ENCODE data around the gene EFNA3. TPM values are rescaled to one million over a fixed set of nuclear protein-coding genes. Genes with fewer than 3 reads are reported as not detected.

The EFNA3 gene
- total RNA-seq, 1 donor from 2014 or later, result 9.0 TPM

GRCh38 chr1:155103325-155103724 lies 24.7 kb downstream of the EFNA3 start:
- peaks cover 18% of the 10 kb centered on the region for H3K27me3 Mint-ChIP-seq
- no peaks in the 10 kb centered on the region for H3K4me1 Mint-ChIP-seq (ENCODE audit: low read depth)
- H3K9me3 Mint-ChIP-seq (ENCODE audit: low read depth), result no peaks in the 10 kb centered on the region
- TF ChIP-seq CTCF (IDR thresholded peaks at IDR 0.05; ENCODE audit: unreplicated experiment), result no peak
- H3K4me3 Mint-ChIP-seq (ENCODE audit: low read depth), result no peak overlapping the region
- no peaks in the 10 kb centered on the region for H3K36me3 Mint-ChIP-seq (ENCODE audit: insufficient read depth)
- H3K27ac Mint-ChIP-seq, result no peak overlapping the region
- no peak for DNase-seq (ENCODE audit: low spot score, unreplicated experiment)

- DNase-seq (ENCODE audit: low spot score, unreplicated experiment), result no peak
- H3K9me3 Mint-ChIP-seq (ENCODE audit: low read depth), result no peaks in the 10 kb centered on the region
- peaks cover 22% of the 10 kb centered on the region for H3K27me3 Mint-ChIP-seq
- no peak for TF ChIP-seq CTCF (IDR thresholded peaks at IDR 0.05; ENCODE audit: unreplicated experiment)
- no peak overlapping the region for H3K4me3 Mint-ChIP-seq (ENCODE audit: low read depth)
- no peak overlapping the region for H3K27ac Mint-ChIP-seq
- no peaks in the 10 kb centered on the region for H3K4me1 Mint-ChIP-seq (ENCODE audit: low read depth)
- no peaks in the 10 kb centered on the region for H3K36me3 Mint-ChIP-seq (ENCODE audit: insufficient read depth)
Observed at GRCh38 chr1:155104605-155105534, 26.2 kb downstream of the EFNA3 start.

DNA sequence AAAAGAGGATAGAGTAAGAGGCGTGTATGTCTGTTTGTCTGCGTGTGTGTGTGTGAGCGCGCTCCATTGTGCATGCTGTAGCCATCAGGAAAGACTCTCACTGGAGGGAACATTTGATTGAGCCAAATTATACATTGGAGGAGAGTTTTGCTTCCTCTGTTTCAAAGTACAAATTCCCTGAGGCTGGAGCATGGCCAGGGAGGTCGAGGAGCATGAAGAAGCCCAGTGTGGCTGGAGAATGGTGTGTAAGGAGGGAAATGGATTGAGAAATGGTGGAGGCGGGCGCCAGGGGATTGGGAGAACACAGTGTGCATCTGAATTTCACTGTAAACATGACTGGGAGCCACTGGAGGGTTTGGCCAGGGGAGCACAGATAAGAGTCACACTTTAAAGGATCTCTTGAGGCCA lies 27.0 kb downstream of the EFNA3 start:
- Mint-ChIP-seq H3K4me3 (ENCODE audit: low read depth) (no peak overlapping the region), H3K27me3 (peaks cover 25% of the 10 kb centered on the region), H3K4me1 (ENCODE audit: low read depth) (no peaks in the 10 kb centered on the region), H3K27ac (no peak overlapping the region), H3K9me3 (ENCODE audit: low read depth) (no peaks in the 10 kb centered on the region), H3K36me3 (ENCODE audit: insufficient read depth) (no peaks in the 10 kb centered on the region)
- DNase-seq (ENCODE audit: low spot score, unreplicated experiment), result no peak
- no peak for TF ChIP-seq CTCF (IDR thresholded peaks at IDR 0.05; ENCODE audit: unreplicated experiment)

DNA sequence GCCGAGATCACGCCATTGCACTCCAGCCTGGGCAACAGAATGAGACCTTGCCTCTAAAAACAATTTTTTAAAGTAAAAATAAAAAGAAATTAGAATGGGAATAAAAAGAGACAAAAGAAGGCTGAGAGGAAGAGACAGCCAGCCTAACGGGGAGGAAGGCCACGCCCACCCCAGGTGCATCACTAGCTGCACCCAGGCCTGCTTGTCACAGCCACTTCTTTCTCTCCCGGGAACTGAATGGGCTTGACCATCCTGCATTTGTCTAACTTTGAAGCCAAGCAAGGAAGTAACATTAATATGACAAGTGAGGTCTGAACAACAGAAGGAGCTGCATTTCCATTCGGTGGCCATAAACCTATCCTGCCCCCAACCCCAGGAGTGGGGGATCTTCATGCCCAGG lies 28.2 kb downstream of the EFNA3 start:
- Mint-ChIP-seq H3K9me3 (ENCODE audit: low read depth) (no peaks in the 10 kb centered on the region), H3K4me3 (ENCODE audit: low read depth) (no peak overlapping the region), H3K27me3 (peaks cover 25% of the 10 kb centered on the region), H3K36me3 (ENCODE audit: insufficient read depth) (no peaks in the 10 kb centered on the region), H3K27ac (no peak overlapping the region), H3K4me1 (ENCODE audit: low read depth) (no peaks in the 10 kb centered on the region)
- no peak for TF ChIP-seq CTCF (IDR thresholded peaks at IDR 0.05; ENCODE audit: unreplicated experiment)
- no peak for DNase-seq (ENCODE audit: low spot score, unreplicated experiment)

DNA sequence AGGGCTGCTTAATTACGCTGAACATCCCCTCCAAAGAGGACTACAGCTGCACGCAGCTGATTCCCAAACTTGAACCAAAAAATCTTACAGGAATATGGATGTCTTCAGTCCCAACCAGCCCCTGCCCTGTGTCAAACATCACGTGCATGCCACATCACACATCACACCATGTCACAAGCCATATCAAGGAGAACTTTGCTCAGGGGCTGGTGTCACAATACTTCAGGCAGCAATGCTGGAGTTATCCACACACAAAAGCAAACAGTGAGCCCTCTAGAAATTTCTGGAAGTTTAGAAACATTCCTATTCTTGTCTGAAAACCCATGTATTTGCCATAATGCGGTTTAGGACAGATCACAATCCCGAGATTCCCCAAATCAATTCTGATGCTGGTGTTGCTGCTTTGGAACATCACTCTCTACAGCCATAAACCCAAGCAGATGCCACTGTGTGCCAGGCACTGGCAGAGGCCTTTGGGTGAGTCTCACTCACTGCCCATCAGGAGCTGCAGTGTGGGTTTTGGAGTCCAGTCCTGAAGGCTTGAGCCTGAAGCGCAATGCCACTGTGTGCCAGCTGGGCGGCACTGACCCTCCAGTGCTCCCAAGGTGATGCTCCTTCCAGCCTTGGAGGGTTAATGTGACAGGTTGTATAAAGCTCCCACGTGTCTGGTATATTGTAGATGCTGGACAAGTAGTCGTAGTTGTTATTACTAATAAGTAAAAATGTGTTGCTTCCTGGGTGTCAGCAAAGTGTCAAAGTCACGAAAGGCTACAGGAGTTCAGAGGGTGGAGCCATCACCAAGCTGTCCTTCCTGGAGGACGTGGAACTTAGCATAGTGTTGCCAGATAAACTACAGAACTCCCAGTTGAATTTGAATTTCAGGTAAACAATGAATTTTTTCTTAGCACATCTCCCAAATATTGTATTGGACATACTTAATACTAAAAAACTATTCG lies 28.9 kb downstream of the EFNA3 start:
- TF ChIP-seq CTCF (IDR thresholded peaks at IDR 0.05; ENCODE audit: unreplicated experiment), result no peak
- Mint-ChIP-seq H3K9me3 (ENCODE audit: low read depth) (no peaks in the 10 kb centered on the region), H3K4me3 (ENCODE audit: low read depth) (no peak overlapping the region), H3K36me3 (ENCODE audit: insufficient read depth) (no peaks in the 10 kb centered on the region), H3K27me3 (peaks cover 25% of the 10 kb centered on the region), H3K4me1 (ENCODE audit: low read depth) (no peaks in the 10 kb centered on the region), H3K27ac (no peak overlapping the region)
- no peak for DNase-seq (ENCODE audit: low spot score, unreplicated experiment)
